Stimulated activated CD4-positive, alpha-beta T cell treated with anti-CD3 and anti-CD28 coated beads, Interleukin-1b, Interleukin-23, amount 100 ng/mL, for 24 hours (primary cell): ENCODE data around the gene ZNF362.

ENCODE experiments used
- DNase-seq, 4 experiments: peaks; one replicate each; pipeline ENCODE4 v3.0.0-alpha.2; 2020; ENCODE audit warnings: low read depth in 4 of 4, low spot score in 1 of 4

ZNF362 gene

DNA sequence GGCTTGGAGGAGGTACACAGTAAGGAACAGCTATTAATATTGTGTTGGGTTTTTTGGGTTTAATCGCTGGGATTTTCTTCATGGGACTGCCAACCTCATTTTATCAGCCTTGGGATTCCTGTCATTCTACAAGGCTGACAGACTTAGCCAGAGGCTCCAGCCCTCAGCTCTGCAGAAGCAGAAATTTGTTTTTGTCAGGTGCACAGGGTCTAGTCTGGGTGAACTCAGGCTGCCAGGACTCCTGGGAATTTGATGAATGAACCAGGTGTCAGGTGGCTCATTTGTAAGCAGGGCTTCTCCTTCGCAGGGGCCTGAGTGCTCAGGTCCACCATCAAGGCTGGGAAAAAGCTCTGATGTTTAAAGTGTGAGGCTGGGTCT, 11.5 kb upstream of the ZNF362 start:
- DNase-seq, result no peak

DNA sequence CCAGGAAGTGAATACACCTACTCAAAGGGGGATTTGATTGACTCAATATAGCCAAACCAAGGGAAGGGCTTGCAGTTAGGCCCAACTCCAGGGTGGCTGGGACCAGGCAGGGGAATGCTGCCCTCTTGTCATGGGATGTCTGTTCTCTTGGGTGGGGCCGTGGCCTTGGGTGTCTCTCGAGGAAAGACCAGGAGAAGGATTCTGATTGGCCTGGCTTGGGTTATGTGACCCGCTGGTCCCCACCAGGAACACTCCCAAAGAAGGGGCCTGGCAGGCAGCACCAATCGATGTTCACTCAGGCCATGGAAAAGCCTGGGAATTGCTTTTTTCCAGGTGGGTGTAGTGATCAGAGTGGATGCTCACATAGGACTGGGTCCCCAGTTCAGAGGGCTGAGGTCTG, 10.1 kb upstream of the ZNF362 start:
- no peak for DNase-seq

DNA sequence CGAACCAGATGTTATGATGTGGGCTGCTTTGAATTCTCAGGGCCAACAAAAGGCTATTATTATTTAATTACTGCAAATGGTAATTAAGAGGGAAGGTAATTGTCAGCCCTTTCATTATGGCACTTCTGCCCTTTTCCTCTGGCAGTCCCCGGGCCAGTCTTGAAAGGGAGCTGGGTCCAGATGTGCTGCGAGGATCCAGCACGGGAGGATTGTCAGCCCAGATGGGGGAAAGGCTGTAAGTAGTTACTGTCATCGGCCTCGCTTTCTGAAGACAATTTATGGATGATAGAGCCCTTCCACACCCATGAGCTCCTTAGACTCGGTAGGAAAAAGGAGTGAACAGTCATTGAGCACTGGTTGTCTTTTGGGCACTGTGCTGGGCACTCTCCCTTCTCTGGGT, 8.7 kb upstream of the ZNF362 start:
- no peak for DNase-seq

DNA sequence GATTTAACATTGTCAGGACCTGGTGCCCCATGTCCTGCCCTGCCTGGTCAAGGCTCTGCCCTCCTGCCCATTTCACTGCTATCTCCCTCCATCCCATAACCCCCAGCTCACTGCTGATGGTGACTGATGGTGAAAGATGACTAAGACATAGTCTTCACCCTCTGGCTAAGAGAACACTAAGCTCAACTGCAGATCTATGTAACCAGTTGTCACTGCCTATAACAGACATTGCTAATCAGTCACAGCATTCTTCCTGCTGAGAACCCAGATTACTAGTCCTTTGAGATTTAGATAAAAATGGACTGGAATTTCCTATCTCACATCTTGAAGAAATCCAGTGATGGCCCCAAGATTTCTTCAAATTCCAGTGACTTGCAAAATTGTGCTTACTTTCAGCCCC, 8.0 kb upstream of the ZNF362 start:
- DNase-seq, result no peak

DNA sequence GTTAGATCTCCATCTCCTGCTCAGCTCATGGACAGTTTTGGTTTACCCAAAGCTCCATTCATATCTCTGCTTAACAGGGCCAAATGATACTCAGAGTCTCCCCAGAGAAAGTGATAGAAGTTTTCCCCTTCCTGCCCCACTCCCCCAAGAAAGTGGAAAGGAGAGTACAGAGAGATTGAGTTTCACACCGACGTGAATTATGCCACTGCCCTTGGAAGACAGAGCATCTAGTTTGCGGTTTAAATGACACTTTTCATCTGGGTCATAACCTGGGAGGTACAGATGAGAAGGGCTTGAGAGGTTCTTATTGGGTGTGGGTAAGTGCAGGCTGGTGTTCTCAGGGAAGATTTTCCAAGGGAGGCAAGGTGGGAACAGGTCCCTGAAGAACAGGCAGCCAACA, 6.9 kb upstream of the ZNF362 start:
- DNase-seq, result no peak

DNA sequence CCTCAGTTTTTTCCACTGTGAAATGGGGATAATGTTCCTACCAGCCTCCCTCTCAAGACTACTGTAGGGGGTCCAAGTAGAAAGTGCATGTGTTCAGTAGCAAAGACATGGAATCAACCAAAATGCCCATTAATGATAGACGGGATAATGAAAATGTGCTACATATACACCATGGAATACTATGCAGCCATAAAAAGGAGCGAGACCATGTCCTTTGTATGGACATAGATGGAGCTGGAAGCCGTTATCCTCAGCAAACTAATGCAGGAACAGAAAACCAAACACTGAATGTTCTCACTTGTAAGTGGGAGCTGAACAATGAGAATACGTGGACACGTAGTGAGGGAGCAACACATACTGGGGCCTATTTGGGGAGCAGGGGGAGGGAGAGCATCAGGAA, 6.1 kb upstream of the ZNF362 start:
- no peak for DNase-seq

DNA sequence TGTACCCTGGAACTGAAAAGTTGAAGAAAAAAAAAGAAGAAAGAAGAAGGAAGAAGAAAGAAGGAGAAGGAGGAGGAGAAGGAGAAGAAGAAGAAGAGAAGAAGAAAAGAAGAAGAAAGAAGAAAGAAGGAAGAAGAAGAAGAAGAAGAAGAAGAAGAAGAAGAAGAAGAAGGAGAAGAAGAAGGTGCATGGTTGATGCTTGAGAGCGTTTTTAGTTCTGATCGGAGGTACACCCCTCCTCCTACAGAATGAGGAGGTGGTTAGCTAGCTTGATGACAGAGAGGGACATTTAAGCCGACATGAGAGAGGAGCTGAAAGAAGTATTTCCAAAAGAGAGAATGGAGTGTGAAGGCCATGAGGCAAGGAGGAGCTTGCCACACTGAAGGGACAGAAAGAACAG, 5.6 kb upstream of the ZNF362 start:
- DNase-seq, result no peak

DNA sequence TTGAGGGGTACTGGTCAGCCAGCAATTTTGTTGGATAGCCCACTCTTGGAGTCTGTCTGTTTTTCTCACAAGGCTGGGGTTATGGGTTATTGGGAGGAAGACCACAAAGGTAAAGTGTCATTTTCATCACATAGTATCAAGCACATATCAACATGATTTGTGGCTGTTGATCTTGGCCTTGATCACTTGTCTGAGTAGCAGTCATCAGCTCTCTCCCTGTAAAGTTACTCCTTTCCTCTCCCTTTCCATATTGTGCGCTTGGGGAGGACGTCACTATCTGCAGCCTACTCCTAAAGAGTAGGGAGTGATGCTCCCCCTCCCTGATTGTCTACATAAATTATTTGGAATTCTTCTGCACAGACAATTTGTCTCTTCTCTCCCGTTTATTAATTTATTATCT, 1.8 kb upstream of the ZNF362 start:
- DNase-seq, result no peak

DNA sequence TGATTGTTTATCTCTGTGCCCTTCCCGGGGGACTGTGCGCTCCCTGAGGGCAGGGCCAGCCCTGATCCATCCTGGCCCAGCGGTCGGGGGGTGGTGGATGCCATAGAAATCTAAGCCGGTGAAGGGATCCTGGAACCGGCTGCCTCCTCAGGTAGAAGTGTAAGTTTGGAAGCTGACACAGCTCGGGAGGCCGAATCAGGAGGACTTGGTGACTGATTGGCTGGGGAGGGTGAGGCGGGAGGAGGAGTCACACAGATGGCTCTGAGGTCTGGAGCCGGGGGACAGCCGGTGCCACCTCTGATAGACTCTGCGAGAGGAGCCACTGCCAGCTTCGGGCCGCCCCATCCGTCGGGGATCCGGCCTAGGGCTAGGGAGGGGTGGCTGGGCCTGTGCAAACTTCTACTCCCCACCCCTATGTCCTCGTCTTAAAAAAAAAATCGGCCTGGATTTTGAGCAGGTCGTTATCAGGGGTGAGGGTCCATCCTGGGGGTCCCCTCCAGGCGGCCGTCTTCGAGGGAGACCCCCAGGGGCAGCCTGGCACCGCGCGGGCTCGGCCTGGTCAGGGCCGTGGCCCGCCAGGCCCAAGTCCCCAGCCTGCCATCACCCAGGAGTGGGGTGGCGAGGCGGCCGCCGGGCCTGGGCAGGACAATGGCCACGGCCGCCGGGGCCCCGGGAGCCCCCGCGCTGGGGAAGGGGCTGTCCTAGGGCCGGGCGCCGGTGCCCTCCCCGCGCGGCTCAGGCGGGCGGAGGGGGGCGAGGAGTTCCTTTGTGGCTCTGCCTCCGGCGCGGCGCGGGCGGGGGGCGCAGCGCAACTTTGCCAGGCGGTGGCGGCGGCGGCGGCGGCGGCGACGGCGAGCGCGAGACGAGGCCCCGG, 708 bp upstream of the ZNF362 start:
- peak in 3 of 4 experiments; percentile 7 to 46 (median 21) for DNase-seq

DNA sequence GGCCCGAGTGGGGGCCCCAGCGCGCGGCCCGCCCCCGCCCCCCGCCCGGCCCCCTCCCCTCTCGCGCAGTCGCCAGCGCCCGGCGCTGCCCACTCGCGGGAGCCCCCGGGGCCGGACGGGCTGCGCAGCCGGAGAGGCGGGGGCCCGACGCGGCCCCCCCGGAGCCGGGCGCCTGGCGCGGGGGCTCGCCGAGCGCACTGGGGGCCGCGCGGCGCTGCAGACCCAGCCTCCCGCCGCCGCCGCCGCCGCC, 146 bp upstream of the ZNF362 start:
- DNase-seq, result no peak

DNA sequence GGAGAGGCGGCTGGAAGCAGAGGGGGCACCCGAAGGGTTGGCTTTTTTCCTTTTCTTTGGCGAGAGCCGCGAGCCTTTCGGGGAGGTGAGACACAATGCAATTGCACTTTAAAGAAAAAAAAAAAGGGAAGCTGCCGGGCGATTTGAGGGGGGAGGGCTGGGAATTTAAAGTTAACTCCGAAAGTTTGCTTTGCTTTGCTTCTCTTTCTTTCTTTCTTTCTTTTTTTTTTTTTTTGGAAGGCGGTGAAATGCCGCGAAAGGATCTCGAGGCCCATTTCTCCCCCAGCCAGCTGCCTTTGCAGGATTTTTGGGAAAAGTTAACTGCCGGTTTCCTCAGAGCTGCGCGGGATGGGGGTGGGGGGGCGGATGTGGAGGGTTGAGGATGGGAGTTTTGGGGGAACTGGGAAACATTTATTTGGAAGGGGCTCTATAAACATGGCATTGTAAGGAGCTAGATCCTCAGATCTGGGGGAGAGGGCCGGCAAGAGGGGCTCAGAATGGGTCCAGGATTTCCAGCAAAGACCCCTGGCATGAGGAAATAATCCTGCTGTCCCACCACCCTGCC, 997 bp downstream of the ZNF362 start:
- DNase-seq, result no peak

DNA sequence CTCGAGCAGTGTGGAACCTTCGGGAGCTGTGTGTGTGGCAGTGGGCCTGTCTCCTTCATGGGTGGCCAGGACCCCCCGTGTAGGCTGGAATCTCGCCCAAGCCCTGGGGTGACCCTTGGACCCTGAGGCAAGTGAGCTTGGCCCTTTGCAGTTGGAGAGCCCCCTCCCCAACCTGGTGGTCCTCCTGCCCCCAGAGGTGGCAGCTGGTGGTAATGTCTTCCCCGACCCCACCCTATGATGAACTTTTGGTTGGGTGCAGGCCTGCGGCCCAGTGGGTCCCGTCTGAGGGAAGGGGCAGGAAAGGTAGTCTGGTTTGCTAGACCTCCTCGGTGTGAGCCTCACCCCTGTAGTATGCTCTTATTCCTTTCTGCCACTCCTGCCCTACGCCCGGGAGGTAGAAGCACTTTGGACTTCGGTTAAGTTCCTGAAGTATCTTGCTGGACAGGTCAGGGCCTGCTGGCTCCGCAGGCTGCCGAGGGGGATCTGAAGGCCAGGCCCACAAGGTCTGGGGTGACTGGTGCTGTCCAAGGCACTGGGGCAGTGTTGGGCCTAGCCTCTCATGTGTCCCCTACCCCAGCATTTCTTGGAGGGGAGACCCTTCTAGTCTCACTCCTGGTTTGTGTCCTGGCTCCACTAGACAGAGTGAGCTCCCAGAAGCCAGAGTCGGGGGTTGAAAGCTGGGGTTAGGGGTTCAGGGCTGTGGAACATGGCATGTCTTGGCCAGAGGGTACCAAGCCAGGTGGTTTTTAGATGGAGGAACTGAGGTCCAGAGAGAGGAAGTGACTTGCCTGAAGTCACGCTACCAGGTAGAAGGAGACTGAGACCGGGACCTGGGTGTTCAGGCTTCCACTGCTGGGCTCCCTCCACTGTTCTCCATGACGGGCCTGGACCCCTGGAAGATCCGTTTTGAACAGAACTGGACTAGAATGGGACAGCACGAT, 1.8 kb downstream of the ZNF362 start:
- no peak for DNase-seq

DNA sequence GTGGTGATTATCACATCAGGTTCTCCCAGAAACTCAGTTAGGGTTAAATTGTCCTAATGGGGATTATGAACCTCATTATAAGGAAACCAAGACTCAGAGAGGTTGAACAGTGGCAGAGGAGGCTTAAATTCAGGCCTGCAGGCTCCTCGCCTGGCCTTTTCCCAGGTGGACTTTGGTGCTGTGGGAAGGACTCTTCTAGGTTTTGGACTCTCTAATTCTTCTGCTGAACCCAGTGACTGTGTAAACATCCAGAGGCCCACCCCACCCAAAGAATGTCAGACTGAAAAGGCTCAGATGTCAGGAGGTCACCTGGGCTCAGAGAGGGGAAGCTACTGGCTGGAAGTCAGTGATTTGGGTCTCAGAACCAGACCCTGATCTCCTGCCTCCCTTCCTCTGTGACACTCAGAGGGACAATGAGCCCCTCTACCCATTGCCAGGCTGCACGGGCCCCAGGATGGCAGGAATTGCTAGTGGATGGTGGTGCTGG, 2.5 kb downstream of the ZNF362 start:
- no peak for DNase-seq

DNA sequence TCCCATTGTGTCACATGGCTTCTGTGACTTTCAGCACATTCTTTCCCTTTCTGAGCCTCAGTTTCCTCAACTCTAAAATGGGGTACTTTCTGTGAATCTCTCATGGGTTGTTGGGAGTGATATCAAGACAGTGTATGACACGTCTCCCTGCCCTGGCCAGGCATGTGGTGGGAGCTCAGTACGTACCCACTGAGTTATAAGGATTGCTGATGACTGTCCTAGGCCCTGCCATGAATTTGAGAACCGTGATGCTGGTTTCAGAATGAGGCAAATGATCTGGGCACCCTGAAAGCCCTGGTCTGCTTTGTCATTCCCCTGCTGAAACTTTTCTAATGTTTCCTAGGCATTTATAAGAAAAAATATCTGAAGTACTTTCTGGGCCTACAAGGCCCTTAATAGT, 3.6 kb downstream of the ZNF362 start:
- DNase-seq, result no peak

DNA sequence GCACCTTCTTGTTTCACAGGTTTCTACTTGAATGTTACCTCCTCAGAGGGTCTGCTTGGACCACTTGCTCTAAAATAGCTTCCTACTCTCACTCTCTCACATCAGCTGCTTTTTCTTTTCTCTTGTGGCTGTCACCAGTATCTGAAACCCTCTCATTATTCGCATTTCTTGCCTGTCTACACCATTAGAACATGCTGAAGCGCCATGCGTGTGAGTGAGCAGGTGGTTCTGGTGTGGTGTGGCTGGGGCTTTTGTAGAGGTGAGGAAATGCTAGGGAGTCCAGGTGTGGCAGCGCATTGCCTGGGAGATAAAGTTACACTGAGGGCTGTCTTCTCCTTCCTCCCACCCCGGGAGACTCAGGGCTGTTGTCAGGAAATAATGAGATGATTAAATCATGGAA, 4.1 kb downstream of the ZNF362 start:
- no peak for DNase-seq

DNA sequence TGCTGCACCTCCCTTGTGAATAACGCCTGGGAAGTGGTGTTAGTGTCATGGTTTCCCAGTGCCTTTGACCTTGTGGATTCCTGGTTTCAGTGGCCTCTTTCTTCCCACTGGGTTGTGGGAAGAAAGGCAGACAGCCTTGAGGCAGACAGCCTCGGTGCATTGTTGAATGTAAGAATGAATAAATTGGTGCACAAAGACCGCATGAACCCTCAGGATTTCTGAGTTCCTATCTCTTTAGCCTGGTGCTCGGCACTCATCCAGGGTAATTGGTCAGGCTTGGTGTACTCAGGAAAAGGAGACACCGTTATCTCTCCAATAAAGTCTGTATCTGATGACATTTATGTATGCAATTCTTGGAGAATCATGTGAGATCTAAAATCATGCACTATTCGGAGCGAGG, 5.1 kb downstream of the ZNF362 start:
- no peak for DNase-seq

DNA sequence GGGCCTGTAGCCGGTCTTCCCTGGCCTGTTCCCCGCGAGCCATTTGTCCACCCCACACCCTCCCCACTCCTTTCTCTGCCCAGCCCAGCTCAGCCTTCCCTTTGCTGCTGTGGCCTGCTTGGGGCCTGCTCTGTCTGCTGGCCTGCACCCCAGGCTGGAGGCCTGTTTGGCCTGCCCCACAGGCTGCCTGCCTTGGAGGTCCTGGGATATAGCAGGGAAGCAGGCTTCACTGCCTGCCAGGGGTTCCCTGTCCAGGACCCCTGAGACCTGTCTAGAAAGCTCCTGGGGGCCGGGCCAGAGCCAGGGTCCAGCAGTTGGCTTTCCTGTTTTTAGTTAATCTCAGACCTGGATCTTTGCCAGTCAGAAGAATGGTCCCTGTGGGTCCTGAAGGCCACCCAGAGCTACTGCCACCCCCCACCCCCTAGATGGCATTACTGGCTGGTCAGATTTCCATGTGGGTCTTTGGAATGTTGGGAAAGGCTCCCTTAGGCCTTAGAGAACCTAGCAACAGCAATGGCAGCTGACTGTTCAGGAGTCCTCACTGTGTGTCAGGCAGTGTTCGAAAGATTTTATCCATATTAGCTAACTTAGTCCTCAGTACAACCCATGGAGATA, 7.7 kb downstream of the ZNF362 start:
- DNase-seq, result no peak

DNA sequence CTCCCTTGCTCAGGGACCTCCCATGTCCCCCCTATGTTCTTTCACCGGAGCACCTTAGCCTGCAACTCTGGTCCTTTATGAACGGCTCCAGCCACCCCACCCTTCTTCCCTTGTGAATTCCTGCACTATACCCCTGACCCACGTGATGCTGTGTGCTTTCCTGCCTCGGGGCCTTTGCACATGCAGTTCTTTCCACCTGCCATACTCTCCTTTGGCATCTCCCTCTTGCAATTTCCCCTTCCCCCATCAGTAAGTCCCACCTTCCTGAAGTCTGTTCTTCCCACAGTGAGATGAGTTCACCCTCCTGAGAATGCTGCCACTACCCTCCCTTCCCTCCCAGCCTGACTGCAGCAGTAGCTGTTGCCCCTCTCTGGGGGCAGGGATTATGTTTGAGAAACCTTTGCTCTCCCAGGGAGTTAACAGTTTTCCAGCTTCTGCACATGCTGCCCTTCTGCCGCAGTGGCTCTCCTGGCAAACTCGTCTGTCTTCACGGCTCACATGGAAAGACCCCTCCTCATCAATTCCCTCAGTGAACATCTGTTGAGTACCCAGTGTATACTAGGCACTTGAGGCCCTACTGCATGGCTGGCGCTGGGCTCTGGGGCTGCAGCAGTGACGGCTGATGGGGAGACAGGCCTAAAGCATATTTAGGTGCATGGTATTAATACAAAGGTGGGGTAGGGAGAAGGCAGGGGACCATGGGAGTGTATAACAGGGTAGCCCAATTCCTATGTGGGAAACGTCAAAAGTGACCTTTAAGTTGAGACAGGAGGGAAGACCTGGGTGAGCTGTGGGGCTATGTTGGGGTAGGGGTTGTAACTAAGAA, 9.7 kb downstream of the ZNF362 start:
- no peak for DNase-seq

DNA sequence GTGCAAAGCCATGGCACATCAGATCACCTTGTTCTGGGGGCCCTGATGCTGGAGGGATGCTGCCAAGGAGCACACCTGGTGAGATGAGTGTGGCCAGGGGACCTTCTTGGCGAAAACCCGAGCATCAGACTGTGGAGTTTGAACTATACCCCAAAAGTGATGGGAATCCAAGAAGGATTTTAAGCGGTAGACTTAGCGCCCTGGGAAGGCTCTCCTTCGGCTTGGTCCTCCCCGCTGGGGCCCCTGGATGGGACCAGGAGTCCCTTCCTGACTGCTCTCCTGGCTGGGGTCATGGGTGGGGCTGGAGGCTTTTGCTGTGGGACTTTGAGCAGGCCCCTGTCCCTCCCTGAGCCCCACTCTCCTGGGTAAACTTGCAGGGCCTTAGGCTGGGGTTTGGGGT, 10.5 kb downstream of the ZNF362 start:
- DNase-seq, result no peak

DNA sequence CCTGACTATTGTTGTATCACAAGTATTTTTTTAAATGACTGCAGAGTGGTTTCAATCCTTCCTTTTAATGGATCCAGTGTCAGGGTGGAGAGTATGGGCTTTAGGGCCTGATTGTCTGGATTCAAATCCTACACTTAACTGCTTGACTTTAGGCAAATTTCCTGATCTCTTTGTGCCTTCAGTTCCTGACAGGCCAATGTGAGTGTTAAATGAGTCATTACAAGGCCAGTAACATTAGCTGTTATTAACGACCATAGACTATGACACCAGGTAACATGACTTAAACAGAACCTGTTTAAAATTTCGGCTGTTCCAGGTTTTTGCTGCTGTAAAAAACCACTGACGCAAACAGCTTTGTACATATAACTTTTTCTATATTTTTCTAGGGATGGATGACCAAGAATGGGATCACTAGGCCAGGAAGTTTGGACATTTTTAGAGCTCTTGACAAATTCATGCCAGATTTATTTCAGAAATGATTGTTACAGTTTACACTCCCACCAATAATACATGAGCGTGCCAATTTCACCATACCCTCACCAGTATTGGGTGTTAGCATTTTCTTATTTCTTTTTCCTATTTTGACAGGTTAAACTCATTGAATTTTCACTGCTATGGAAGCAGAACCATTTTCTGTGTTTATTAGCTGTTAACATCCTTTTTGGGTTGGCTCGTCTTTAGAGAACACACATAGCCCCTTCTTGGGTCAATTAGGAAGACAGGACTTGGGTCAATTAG, 11.3 kb downstream of the ZNF362 start:
- no peak for DNase-seq
